B cell (primary cell): ENCODE data around the gene CAMTA1. TPM values are rescaled to one million over a fixed set of nuclear protein-coding genes. Genes with fewer than 3 reads are reported as not detected.

Source experiments
- ATAC-seq: fragments of 200-7000 bp; cut with Tn5 transposase; one replicate; pipeline ENCODE4 v1.10.0; 2021; ENCODE audit warnings: low read depth, mild to moderate bottlenecking, moderate number of reproducible peaks, moderate library complexity
- CTCF ChIA-PET: fragments of 350-600 bp; sonication (Branson Sonifier 250); formaldehyde crosslinking; loops from one replicate; lab custom pipeline; 2021; ENCODE audit warnings: antibody characterized with exemption, inconsistent platforms; lab: Charles Lee
- POLR2A ChIA-PET: fragments of 350-600 bp; sonication (Branson Sonifier 250); formaldehyde crosslinking; loops from one replicate; lab custom pipeline; 2021; ENCODE audit warnings: antibody characterized with exemption; lab: Charles Lee
- DNase-seq: peaks from one replicate; pipeline ENCODE4 v3.0.0; 2013
- H2AFZ ChIP-seq: 2 replicates; pipeline ENCODE4 v1.6.1; 2012; ENCODE audit warnings: mild to moderate bottlenecking, low read depth, low read length; ENCODE audit not compliant: insufficient read depth, poor library complexity, severe bottlenecking
- H3K27ac ChIP-seq, 2 donors: 1 replicate in 1 of 2; 2 replicates in 1 of 2; pipeline ENCODE4 v1.5.1; 2012 to 2013; ENCODE audit warnings: low read length in 2 of 2, mild to moderate bottlenecking in 2 of 2, moderate library complexity in 1 of 2
- H3K27me3 ChIP-seq, 4 experiments: fragments of 200-600 bp in 1 of 4; sonication (generic) in 1 of 4; replicated peaks in 1 of 4; 1 replicate in 2 of 4; 2 replicates in 2 of 4; pipeline versions ENCODE4 v1.6.1 to v1.7.0; 2013 to 2016; ENCODE audit warnings: low read length in 3 of 4, mild to moderate bottlenecking in 2 of 4, mixed read lengths in 1 of 4, moderate library complexity in 1 of 4; ENCODE audit not compliant: insufficient read depth in 4 of 4, control insufficient read depth in 3 of 4; ENCODE audit errors: control extremely low read depth in 1 of 4
- H3K36me3 ChIP-seq, 2 experiments: replicated peaks in 1 of 2; 1 replicate in 1 of 2; 2 replicates in 1 of 2; pipeline versions ENCODE4 v1.6.1 to v1.7.1; 2013; ENCODE audit warnings: low read length in 1 of 2; ENCODE audit not compliant: insufficient read depth in 2 of 2, control insufficient read depth in 1 of 2; ENCODE audit errors: control extremely low read depth in 1 of 2, extremely low read depth in 1 of 2
- H3K4me1 ChIP-seq, 2 donors: fragments of 200-600 bp in 1 of 2; sonication (generic) in 1 of 2; 1 replicate in 1 of 2; 2 replicates in 1 of 2; pipeline versions ENCODE4 v1.5.1 to v1.6.1; 2013 to 2017; ENCODE audit warnings: low read length in 2 of 2; ENCODE audit not compliant: control insufficient read depth in 2 of 2, insufficient read depth in 2 of 2
- H3K4me2 ChIP-seq: replicated peaks from 2 replicates; pipeline ENCODE3; 2012; ENCODE audit warnings: mild to moderate bottlenecking, low read depth, low read length; ENCODE audit not compliant: poor library complexity, severe bottlenecking
- H3K4me3 ChIP-seq, 5 experiments: fragments of 200-600 bp in 1 of 5; sonication (generic) in 1 of 5; 1 replicate in 3 of 5; 2 replicates in 2 of 5; pipeline versions ENCODE4 v1.5.1 to v1.7.0; 2011 to 2016; ENCODE audit warnings: low read length in 4 of 5, mild to moderate bottlenecking in 4 of 5, low read depth in 2 of 5, control low read depth in 1 of 5, moderate library complexity in 1 of 5; ENCODE audit not compliant: insufficient read depth in 1 of 5; ENCODE audit errors: control extremely low read depth in 1 of 5, extremely low read depth in 1 of 5
- H3K79me2 ChIP-seq: fragments of 200-600 bp; sonication (generic); one replicate; pipeline ENCODE4 v1.6.0; 2016; ENCODE audit warnings: low read length; ENCODE audit not compliant: control insufficient read depth, insufficient read depth
- H3K9ac ChIP-seq: fragments of 200-600 bp; sonication (generic); 2 replicates; pipeline ENCODE4 v1.6.1; 2017; ENCODE audit warnings: mild to moderate bottlenecking, low read length, moderate library complexity
- H3K9me3 ChIP-seq, 3 donors: one replicate each; pipeline versions ENCODE4 v1.6.1 to v1.7.1; 2013; ENCODE audit warnings: low read length in 2 of 3; ENCODE audit not compliant: control insufficient read depth in 2 of 3, insufficient read depth in 1 of 3; ENCODE audit errors: control extremely low read depth in 1 of 3
- H4K20me1 ChIP-seq: 2 replicates; pipeline ENCODE4 v1.6.0; 2012; ENCODE audit warnings: mild to moderate bottlenecking, low read length; ENCODE audit not compliant: insufficient read depth, control insufficient read depth, poor library complexity, severe bottlenecking
- H3K27ac Mint-ChIP-seq: one replicate; pipeline ENCODE4 v1.8.0; 2021; ENCODE audit warnings: mixed read lengths
- H3K27me3 Mint-ChIP-seq: one replicate; pipeline ENCODE4 v1.8.0; 2021; ENCODE audit warnings: mixed read lengths
- H3K4me1 Mint-ChIP-seq: one replicate; pipeline ENCODE4 v1.8.0; 2021; ENCODE audit warnings: mixed read lengths
- H3K4me3 Mint-ChIP-seq: one replicate; pipeline ENCODE4 v1.8.0; 2021; ENCODE audit warnings: mixed read lengths
- H3K9me3 Mint-ChIP-seq: one replicate; pipeline ENCODE4 v1.8.0; 2022; ENCODE audit warnings: mixed read lengths; ENCODE audit not compliant: insufficient read depth
- EZH2 ChIP-seq: IDR thresholded peaks from 2 replicates; pipeline ENCODE4 v1.6.1; 2012; ENCODE audit warnings: borderline replicate concordance, low read depth, mild to moderate bottlenecking, moderate library complexity, low read length; ENCODE audit not compliant: insufficient read depth, poor library complexity, severe bottlenecking
- WGBS: methylation state at CpG from one replicate; pipeline ENCODE4 v1.1.5; 2013; ENCODE audit warnings: missing lambda C conversion rate; ENCODE audit not compliant: insufficient coverage; 5-methylcytosine and 5-hydroxymethylcytosine counted together
- intact Hi-C: fragments of 100-400 bp; cut with micrococcal nuclease; formaldehyde crosslinking; loops from one replicate; pipeline ENCODE4 v1.10.0; 2022
- polyA plus RNA-seq: library from polyadenylated mRNA; depleted of rRNA; stranded (reverse); fragments of >200 nt; gene quantifications from 2 replicates; pipeline ENCODE4 v1.2.3, GENCODE V29; 2012
- total RNA-seq, 2 donors: library from RNA; stranded (reverse); fragments of 120-200 nt in 1 of 2; gene quantifications; 1 replicate in 1 of 2; 2 replicates in 1 of 2; pipeline versions ENCODE4 v1.2.3 to v1.2.4, GENCODE V29; 2013 to 2022
- TF ChIP-seq, protein P1 (sequence below): fragments of 200-600 bp; IDR thresholded peaks from one replicate; pipeline ENCODE4 v1.8.0; 2022; ENCODE audit warnings: antibody characterized with exemption, mild to moderate bottlenecking

The CAMTA1 gene
- total and polyA plus RNA-seq, 2 donors (not counting 1 experiment from before 2014, with no cell fraction given) = 42.2 to 45.7 TPM

GRCh38 chr1:7643530-7643929 lies 858.3 kb downstream of the CAMTA1 start:
- Mint-ChIP-seq H3K27ac (no peak overlapping the region), H3K4me1 (no peaks in the 10 kb centered on the region), H3K27me3 (peaks cover 4% of the 10 kb centered on the region), H3K4me3 (no peak overlapping the region), H3K9me3 (peaks cover 5% of the 10 kb centered on the region)
- H3K4me3 ChIP-seq = no peak overlapping the region
- H3K4me1 ChIP-seq = no peaks in the 10 kb centered on the region
- 96% methylated on average over 10 of the region's 11 CpGs for WGBS
- ATAC-seq = no peak
- no peaks in the 10 kb centered on the region for H4K20me1 ChIP-seq
- POLR2A ChIA-PET = no interaction called here
- H3K79me2 ChIP-seq = no peaks in the 10 kb centered on the region
- DNase-seq = no peak
- CTCF ChIA-PET = interaction anchor here (1.5 kb wide), 1 partner anchor 10 kb away, joined by 3 read pairs; no protein-coding TSS in a partner anchor
- no peaks in the 10 kb centered on the region for H3K36me3 ChIP-seq
- H3K9me3 ChIP-seq = peaks cover 0 to 17% (median 0%) of the 10 kb centered on the region in 3 donors
- peaks cover 0 to 2% (median 0%) of the 10 kb centered on the region in 4 experiments for H3K27me3 ChIP-seq
- no peak overlapping the region for H3K9ac ChIP-seq
- intact Hi-C loops = no loop called here
- H3K27ac ChIP-seq = no peak overlapping the region
- TF ChIP-seq, protein P1, sequence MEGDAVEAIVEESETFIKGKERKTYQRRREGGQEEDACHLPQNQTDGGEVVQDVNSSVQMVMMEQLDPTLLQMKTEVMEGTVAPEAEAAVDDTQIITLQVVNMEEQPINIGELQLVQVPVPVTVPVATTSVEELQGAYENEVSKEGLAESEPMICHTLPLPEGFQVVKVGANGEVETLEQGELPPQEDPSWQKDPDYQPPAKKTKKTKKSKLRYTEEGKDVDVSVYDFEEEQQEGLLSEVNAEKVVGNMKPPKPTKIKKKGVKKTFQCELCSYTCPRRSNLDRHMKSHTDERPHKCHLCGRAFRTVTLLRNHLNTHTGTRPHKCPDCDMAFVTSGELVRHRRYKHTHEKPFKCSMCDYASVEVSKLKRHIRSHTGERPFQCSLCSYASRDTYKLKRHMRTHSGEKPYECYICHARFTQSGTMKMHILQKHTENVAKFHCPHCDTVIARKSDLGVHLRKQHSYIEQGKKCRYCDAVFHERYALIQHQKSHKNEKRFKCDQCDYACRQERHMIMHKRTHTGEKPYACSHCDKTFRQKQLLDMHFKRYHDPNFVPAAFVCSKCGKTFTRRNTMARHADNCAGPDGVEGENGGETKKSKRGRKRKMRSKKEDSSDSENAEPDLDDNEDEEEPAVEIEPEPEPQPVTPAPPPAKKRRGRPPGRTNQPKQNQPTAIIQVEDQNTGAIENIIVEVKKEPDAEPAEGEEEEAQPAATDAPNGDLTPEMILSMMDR = no peak
- TF ChIP-seq EZH2 = no peak
- H2AFZ ChIP-seq = no peak overlapping the region
- H3K4me2 ChIP-seq = no peak overlapping the region

DNA sequence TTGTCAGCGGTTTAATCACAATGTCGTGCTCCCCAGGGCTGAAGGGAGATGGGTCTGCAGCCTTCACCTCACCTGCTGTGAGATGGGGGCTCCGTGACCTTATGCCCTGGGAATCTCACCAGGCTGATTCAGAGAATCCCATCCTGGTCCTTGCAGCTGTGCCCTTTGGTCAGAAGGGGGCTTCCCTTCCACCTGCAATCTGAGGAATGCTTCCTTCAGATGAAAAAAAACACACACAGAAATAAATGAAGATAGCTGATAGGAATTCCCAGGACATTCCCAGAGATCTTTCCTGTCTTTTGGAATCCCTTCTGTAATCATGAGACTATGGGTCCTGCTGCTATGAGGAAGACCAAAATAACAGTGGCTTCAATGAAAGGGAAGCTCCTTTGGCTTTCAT lies 858.8 kb downstream of the CAMTA1 start:
- CTCF ChIA-PET = interaction anchor here (1.5 kb wide), 1 partner anchor 9 kb away, joined by 3 read pairs; no protein-coding TSS in a partner anchor
- H2AFZ ChIP-seq = no peak overlapping the region
- no peaks in the 10 kb centered on the region for H3K79me2 ChIP-seq
- POLR2A ChIA-PET = no interaction called here
- H3K4me1 Mint-ChIP-seq = no peaks in the 10 kb centered on the region
- no peak for DNase-seq
- WGBS = 88% methylated on average over 2 of the region's 3 CpGs
- no peak overlapping the region for H3K4me2 ChIP-seq
- H3K27me3 ChIP-seq = peaks cover 0 to 2% (median 0%) of the 10 kb centered on the region in 4 experiments
- H3K36me3 ChIP-seq = no peaks in the 10 kb centered on the region
- H3K4me3 Mint-ChIP-seq = no peak overlapping the region
- peaks cover 5% of the 10 kb centered on the region for H3K9me3 Mint-ChIP-seq
- H3K27me3 Mint-ChIP-seq = peaks cover 4% of the 10 kb centered on the region
- ATAC-seq = no peak
- H3K4me3 ChIP-seq = no peak overlapping the region
- H3K27ac Mint-ChIP-seq = no peak overlapping the region
- H4K20me1 ChIP-seq = no peaks in the 10 kb centered on the region
- no peak for TF ChIP-seq EZH2
- TF ChIP-seq, protein P1 = no peak
- H3K9ac ChIP-seq = no peak overlapping the region
- no peaks in the 10 kb centered on the region for H3K4me1 ChIP-seq
- intact Hi-C loops = no loop called here
- peaks cover 0 to 17% (median 0%) of the 10 kb centered on the region in 3 donors for H3K9me3 ChIP-seq
- H3K27ac ChIP-seq = no peak overlapping the region
